HEK293 (cell line): Measurements from ENCODE around the gene JUP.

Experiments
- CTCF ChIA-PET: fragments of 350-600 bp; formaldehyde crosslinking; extraction: SDS; loops from one replicate; lab custom pipeline; 2021; ENCODE audit warnings: antibody characterized with exemption; lab: Yijun Ruan, JAX
- POLR2A ChIA-PET: fragments of 300-600 bp; formaldehyde crosslinking; extraction: SDS; loops from one replicate; lab custom pipeline; 2020; ENCODE audit warnings: antibody characterized with exemption, inconsistent platforms; lab: Yijun Ruan, JAX
- H3K27ac ChIP-seq: fragments of 200-500 bp; sonication (Bioruptor generic); 2 replicates; pipeline ENCODE4 v1.5.1; 2014; ENCODE audit warnings: low read depth, low read length, control low read depth, inconsistent platforms; ENCODE audit errors: extremely low read depth
- H3K36me3 ChIP-seq, 2 experiments: fragments of 200-500 bp in 1 of 2; sonication (Bioruptor generic) in 1 of 2; 1 replicate in 1 of 2; 2 replicates in 1 of 2; pipeline ENCODE4 v1.5.1; 2014 to 2017; ENCODE audit warnings: inconsistent platforms in 2 of 2, low read length in 2 of 2; ENCODE audit not compliant: control insufficient read depth in 2 of 2, insufficient read depth in 1 of 2
- H3K4me1 ChIP-seq: fragments of 200-500 bp; sonication (Bioruptor generic); 2 replicates; pipeline ENCODE4 v1.5.1; 2014; ENCODE audit warnings: mild to moderate bottlenecking, low read length, inconsistent platforms; ENCODE audit not compliant: control insufficient read depth, insufficient read depth
- H3K4me3 ChIP-seq: 2 replicates; pipeline ENCODE4 v1.5.1; 2011; ENCODE audit warnings: low read depth, mild to moderate bottlenecking, control low read depth, low read length, moderate library complexity
- H3K9me3 ChIP-seq: fragments of 200-500 bp; sonication (Bioruptor generic); 2 replicates; pipeline ENCODE4 v1.5.1; 2014; ENCODE audit warnings: low read depth, low read length, inconsistent platforms; ENCODE audit not compliant: control insufficient read depth, insufficient read depth
- GLIS2 ChIP-seq: fragments of 450-650 bp; formaldehyde crosslinking; IDR thresholded peaks from 2 replicates; pipeline ENCODE4 v1.5.1; 2016; ENCODE audit warnings: missing biosample characterization, missing genetic modification characterization
- IKZF3 ChIP-seq: fragments of 450-650 bp; IDR thresholded peaks from 2 replicates; pipeline ENCODE4 v1.5.0; 2018; ENCODE audit warnings: missing biosample characterization, mild to moderate bottlenecking, missing genetic modification characterization, moderate library complexity
- PATZ1 ChIP-seq: fragments of 450-650 bp; formaldehyde crosslinking; IDR thresholded peaks from 2 replicates; pipeline ENCODE4 v1.5.1; 2016; ENCODE audit warnings: missing biosample characterization, missing genetic modification characterization
- PRDM10 ChIP-seq: fragments of 450-650 bp; formaldehyde crosslinking; IDR thresholded peaks from 2 replicates; pipeline ENCODE4 v1.5.1; 2016; ENCODE audit warnings: missing biosample characterization, missing genetic modification characterization
- PRDM2 ChIP-seq: fragments of 450-650 bp; formaldehyde crosslinking; IDR thresholded peaks from 2 replicates; pipeline ENCODE4 v1.5.1; 2016; ENCODE audit warnings: missing biosample characterization, missing genetic modification characterization, borderline replicate concordance
- SCRT1 ChIP-seq: fragments of 450-650 bp; formaldehyde crosslinking; IDR thresholded peaks from 2 replicates; pipeline ENCODE4 v1.5.1; 2016; ENCODE audit warnings: missing biosample characterization, missing genetic modification characterization, borderline replicate concordance
- SETDB1 ChIP-seq: IDR thresholded peaks from one replicate; pipeline ENCODE4 v1.6.1; 2017; ENCODE audit warnings: mild to moderate bottlenecking, low read length, moderate library complexity, mixed read lengths; ENCODE audit not compliant: insufficient read length
- ZNF274 ChIP-seq, 2 experiments: fragments of 200-500 bp in 1 of 2; fragments of 450-650 bp in 1 of 2; sonication (Bioruptor generic) in 1 of 2; formaldehyde crosslinking in 1 of 2; IDR thresholded peaks; 2 replicates each; pipeline versions ENCODE4 v1.5.1 to v1.6.1; 2014 to 2016; ENCODE audit warnings: borderline replicate concordance in 1 of 2, inconsistent platforms in 1 of 2, low read length in 1 of 2, missing biosample characterization in 1 of 2, missing genetic modification characterization in 1 of 2
- ZNF37A ChIP-seq: fragments of 450-650 bp; IDR thresholded peaks from 2 replicates; pipeline ENCODE4 v1.5.1; 2018; ENCODE audit warnings: missing biosample characterization, missing genetic modification characterization
- ZNF48 ChIP-seq: fragments of 450-650 bp; formaldehyde crosslinking; IDR thresholded peaks from 2 replicates; pipeline ENCODE4 v1.5.1; 2016; ENCODE audit warnings: missing biosample characterization, missing genetic modification characterization
- ZNF600 ChIP-seq: fragments of 450-650 bp; formaldehyde crosslinking; IDR thresholded peaks from 2 replicates; pipeline ENCODE4 v1.5.1; 2016; ENCODE audit warnings: missing biosample characterization, missing genetic modification characterization
- ZNF670 ChIP-seq: fragments of 450-650 bp; formaldehyde crosslinking; IDR thresholded peaks from 2 replicates; pipeline ENCODE4 v1.5.1; 2016; ENCODE audit warnings: missing biosample characterization, missing genetic modification characterization, low read depth
- ZNF701 ChIP-seq: fragments of 450-650 bp; formaldehyde crosslinking; IDR thresholded peaks from 2 replicates; pipeline ENCODE4 v1.5.1; 2016; ENCODE audit warnings: missing biosample characterization, missing genetic modification characterization
- TF ChIP-seq, protein P1 (sequence below): fragments of 450-650 bp; formaldehyde crosslinking; IDR thresholded peaks from 2 replicates; pipeline ENCODE4 v1.5.1; 2016; ENCODE audit warnings: missing biosample characterization, missing genetic modification characterization, low read depth
- TF ChIP-seq, protein P2 (sequence below): fragments of 450-650 bp; formaldehyde crosslinking; conservative IDR thresholded peaks from 2 replicates; pipeline ENCODE4 v1.5.1; 2016; ENCODE audit warnings: low read depth, missing biosample characterization, missing genetic modification characterization

JUP gene

GRCh38 chr17:41738801-41739112 is 47.8 kb downstream of the JUP start:
- Histone ChIP-seq H3K4me1 (peaks cover 2% of the 10 kb centered on the region; the same call in 1 of the 2 replicates), H3K27ac (no peak overlapping the region; the same call in 1 of the 2 replicates), H3K4me3 (no peak overlapping the region), H3K36me3 (no peaks in the 10 kb centered on the region), H3K9me3 (no peaks in the 10 kb centered on the region)
- TF ChIP-seq ZNF701 (tag by site-specific recombination) (no peak), SCRT1 (tag by site-specific recombination) (no peak), PATZ1 (tag by site-specific recombination) (0 out of 2 replicates have a peak, but pooled peaks have one; percentile 3), ZNF600 (tag by site-specific recombination) (no peak), GLIS2 (tag by site-specific recombination) (0 out of 2 replicates have a peak, but pooled peaks have one; percentile 19), ZNF274 (IDR thresholded peaks at IDR 0.05; ENCODE audit: low read length) (no peak), ZNF274 (tag by site-specific recombination; IDR thresholded peaks at IDR 0.05; ENCODE audit: borderline replicate concordance) (no peak), ZNF48 (no peak), ZNF37A (no peak), SETDB1 (no peak), PRDM2 (tag by site-specific recombination) (no peak), PRDM10 (tag by site-specific recombination) (no peak), IKZF3 (tag by site-specific recombination) (no peak), ZNF670 (tag by site-specific recombination) (no peak)
- TF ChIP-seq, protein P1, sequence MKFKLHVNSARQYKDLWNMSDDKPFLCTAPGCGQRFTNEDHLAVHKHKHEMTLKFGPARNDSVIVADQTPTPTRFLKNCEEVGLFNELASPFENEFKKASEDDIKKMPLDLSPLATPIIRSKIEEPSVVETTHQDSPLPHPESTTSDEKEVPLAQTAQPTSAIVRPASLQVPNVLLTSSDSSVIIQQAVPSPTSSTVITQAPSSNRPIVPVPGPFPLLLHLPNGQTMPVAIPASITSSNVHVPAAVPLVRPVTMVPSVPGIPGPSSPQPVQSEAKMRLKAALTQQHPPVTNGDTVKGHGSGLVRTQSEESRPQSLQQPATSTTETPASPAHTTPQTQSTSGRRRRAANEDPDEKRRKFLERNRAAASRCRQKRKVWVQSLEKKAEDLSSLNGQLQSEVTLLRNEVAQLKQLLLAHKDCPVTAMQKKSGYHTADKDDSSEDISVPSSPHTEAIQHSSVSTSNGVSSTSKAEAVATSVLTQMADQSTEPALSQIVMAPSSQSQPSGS: no peak
- TF ChIP-seq, protein P2, sequence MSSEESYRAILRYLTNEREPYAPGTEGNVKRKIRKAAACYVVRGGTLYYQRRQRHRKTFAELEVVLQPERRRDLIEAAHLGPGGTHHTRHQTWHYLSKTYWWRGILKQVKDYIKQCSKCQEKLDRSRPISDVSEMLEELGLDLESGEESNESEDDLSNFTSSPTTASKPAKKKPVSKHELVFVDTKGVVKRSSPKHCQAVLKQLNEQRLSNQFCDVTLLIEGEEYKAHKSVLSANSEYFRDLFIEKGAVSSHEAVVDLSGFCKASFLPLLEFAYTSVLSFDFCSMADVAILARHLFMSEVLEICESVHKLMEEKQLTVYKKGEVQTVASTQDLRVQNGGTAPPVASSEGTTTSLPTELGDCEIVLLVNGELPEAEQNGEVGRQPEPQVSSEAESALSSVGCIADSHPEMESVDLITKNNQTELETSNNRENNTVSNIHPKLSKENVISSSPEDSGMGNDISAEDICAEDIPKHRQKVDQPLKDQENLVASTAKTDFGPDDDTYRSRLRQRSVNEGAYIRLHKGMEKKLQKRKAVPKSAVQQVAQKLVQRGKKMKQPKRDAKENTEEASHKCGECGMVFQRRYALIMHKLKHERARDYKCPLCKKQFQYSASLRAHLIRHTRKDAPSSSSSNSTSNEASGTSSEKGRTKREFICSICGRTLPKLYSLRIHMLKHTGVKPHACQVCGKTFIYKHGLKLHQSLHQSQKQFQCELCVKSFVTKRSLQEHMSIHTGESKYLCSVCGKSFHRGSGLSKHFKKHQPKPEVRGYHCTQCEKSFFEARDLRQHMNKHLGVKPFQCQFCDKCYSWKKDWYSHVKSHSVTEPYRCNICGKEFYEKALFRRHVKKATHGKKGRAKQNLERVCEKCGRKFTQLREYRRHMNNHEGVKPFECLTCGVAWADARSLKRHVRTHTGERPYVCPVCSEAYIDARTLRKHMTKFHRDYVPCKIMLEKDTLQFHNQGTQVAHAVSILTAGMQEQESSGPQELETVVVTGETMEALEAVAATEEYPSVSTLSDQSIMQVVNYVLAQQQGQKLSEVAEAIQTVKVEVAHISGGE (tag by site-specific recombination): no peak
- POLR2A ChIA-PET: no interaction called here
- CTCF ChIA-PET: interaction anchor here (0.6 to 6.8 kb wide), 7 partner anchors 13 to 119 kb away, joined by 3 to 49 read pairs (median 4); partner anchors contain the start of gene JUP
